Liver (tissue), 2 donors: ENCODE results near the gene PRIMA1.

Experiments used
- JUND ChIP-seq, 2 donors: IDR thresholded peaks; 2 replicates each; pipeline ENCODE4 v1.6.1; 2016; ENCODE audit warnings: antibody characterized with exemption in 2 of 2
- RAD21 ChIP-seq, 2 donors: IDR thresholded peaks; 2 replicates each; pipeline ENCODE4 v1.6.1; 2016; ENCODE audit warnings: antibody characterized with exemption in 2 of 2, mild to moderate bottlenecking in 2 of 2
- REST ChIP-seq: IDR thresholded peaks from 2 replicates; pipeline ENCODE4 v1.6.1; 2016; ENCODE audit warnings: antibody characterized with exemption, mild to moderate bottlenecking
- donor health status: healthy.

DNA sequence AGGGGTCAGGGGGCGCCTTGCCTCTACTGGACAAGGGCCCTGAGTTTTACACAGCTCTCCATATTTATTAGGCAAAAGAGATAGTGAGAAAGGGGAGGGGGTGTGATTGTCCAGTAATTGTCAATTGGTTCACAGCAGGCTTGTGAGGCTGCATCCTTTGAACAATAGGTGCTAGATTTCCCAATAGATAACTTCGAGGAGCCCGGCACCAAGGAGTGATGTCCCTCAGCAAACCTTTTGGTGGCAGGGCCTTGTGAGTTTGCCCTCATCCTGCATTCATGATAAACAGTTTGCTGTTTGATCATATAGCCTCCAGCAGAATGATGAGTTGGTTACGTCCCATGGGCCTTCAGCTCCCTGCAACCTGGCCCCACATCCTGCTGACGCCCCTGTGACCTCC, 2.7 kb upstream of the PRIMA1 start:
- TF ChIP-seq JUND (IDR thresholded peaks at IDR 0.05), result no peak
- no peak for TF ChIP-seq RAD21 (IDR thresholded peaks at IDR 0.05)
- TF ChIP-seq REST, result no peak
